ENCODE results near the gene TLE4.

TLE4 gene

DNA sequence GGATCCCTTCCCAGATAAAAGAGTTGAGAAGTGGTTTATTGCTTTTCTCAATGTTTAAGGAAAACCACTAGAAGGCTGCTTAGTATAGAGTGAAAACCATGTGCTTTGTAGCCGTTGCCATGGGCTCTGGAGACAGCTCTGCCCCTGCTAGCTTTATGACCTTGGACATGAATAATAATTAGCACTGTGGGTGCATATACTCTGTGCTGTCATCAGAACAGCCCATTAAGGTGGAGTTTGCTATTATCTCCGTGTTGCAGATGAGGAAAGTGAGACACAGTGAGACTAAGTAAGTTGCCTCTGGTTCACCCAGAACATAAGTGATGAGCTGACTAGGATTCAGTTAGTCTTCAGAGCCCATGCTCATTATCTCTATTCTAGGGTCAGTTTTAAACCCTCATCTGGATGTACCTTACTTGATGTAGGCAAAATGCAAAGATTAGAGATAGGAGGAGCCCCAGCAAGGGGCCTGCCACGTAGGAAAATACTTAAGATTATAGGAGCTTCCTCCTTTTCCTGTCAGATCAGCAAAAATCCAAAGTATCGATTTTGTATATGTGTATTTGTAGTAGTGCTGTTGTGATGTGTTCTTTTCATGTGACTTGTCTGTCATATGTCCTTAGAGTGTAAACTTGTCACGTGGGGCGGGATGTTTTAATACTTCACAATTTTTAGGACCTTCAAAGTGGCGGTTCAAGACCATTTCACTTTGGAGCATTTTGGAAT is 102.5 kb downstream of the TLE4 start:
- TF ChIP-seq ZFX (IDR thresholded peaks at IDR 0.05) = no peak
- TF ChIP-seq, protein P1, sequence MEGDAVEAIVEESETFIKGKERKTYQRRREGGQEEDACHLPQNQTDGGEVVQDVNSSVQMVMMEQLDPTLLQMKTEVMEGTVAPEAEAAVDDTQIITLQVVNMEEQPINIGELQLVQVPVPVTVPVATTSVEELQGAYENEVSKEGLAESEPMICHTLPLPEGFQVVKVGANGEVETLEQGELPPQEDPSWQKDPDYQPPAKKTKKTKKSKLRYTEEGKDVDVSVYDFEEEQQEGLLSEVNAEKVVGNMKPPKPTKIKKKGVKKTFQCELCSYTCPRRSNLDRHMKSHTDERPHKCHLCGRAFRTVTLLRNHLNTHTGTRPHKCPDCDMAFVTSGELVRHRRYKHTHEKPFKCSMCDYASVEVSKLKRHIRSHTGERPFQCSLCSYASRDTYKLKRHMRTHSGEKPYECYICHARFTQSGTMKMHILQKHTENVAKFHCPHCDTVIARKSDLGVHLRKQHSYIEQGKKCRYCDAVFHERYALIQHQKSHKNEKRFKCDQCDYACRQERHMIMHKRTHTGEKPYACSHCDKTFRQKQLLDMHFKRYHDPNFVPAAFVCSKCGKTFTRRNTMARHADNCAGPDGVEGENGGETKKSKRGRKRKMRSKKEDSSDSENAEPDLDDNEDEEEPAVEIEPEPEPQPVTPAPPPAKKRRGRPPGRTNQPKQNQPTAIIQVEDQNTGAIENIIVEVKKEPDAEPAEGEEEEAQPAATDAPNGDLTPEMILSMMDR (conservative IDR thresholded peaks at IDR 0.05) = no peak
- H3K27ac ChIP-seq = no peak overlapping the region

DNA sequence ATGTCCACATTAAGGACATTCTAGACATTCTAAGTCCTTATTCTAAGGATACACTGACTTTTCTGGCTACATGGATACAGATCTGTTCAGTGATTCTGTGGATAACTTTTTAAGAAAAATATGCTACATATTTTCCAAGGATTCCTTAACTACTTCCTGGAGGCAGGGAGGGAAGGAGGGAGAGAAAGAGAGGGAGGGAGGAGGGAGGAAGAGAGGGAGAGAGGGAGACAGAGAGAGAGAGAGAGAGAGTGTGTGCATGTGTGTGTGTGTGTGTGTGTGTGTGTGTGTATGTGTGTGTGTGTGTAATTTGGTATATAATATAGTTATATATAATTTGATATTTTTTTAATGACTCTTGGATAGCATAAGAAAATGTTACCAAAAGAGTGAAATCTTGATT is 109.8 kb downstream of the TLE4 start:
- no peak overlapping the region for H3K27ac ChIP-seq
- TF ChIP-seq, protein P1 (conservative IDR thresholded peaks at IDR 0.05) = no peak
- no peak for TF ChIP-seq ZFX (IDR thresholded peaks at IDR 0.05)

DNA sequence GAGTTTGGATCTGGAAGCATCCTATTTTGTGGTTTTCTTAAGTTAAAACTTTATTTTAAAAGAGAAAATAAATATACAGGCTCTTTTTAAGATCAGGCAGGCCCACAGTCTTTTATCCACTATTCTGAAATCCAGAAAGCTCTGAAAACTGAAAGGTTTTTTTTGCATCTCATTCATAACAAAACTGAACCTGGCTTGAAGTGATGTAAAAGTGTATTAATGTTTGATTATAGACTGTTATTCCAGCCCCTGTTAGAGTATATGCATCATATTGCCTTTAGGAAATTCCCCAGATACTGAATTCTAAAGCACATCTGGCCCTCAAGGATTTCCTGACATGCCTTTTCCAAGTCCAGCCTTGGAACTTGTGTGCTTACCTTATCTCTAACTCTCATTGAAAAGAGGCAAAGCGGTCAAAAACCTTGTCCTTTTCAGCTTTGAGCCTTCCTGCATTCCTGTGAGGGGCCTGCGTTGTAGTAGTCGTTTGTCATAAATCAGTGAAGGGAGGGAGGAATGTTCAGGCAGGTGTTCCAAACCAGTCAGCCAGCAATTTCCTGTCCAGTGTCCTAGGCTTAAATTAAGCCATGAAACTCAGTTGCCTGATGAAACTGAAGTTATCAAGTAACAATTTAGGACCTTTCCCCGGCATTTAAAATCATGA is 110.4 kb downstream of the TLE4 start:
- H3K27ac ChIP-seq = no peak overlapping the region
- TF ChIP-seq ZFX (IDR thresholded peaks at IDR 0.05) = no peak
- TF ChIP-seq, protein P1 (conservative IDR thresholded peaks at IDR 0.05) = no peak

DNA sequence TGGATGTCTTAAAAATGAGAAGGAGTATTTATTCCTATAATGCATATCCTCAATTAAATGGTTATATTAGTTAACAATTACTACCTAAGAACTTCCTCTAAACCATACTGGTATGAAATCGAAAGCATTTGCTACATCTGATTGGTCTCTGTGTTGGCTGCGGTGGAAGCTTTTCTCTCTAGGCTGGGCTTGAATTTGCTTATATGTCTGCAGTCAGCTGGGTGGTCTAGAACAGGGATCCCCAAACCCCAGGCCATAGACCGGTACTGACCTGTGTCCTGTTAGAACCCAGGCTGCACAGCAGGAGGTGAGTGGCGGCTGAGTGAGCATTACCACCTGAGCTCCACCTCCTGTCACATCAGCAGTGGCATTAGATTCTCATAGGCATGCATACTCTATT is 112.3 kb downstream of the TLE4 start:
- H3K27ac ChIP-seq = no peak overlapping the region

DNA sequence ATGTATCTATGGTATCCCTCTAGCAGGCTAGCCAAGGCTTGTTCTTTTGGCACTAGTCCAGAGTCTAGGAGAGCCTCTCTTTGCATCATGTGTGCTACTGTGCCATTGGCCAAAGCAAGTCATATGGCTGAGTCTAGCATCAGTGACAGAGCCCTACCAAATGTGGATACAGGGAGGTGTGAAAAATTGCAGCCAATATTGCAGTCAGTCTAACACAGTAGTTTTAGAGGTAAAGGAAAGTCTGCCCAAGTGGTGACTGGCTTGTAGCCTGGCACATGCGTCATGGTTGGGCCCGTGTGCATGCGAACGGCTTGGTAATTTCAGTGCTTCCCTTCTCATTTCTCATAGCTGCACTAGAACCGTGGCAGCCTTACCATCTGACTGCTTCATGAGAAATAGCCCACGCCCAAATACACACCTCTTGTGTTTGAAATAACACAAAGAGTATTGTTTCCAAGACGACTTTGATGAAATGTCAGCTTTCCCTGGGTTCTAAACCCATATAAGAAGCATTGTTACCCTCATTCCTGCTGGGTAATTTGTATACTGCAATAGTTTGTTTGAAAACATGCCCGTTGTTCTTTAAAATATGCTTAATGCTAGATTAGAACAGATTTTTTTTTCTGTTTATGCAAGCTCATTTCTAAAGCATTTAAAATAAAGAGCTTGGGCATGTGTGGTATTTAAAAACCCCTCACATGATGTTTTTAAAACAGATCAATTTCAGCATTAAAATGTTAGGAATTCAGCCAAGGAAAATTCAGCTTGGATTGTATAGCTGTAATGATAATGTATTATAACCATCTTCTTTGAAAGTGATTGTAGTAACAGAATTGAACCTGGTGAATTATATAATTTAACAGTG is 113.2 kb downstream of the TLE4 start:
- TF ChIP-seq, protein P1 (conservative IDR thresholded peaks at IDR 0.05) = no peak
- TF ChIP-seq ZFX (IDR thresholded peaks at IDR 0.05) = no peak
- no peak overlapping the region for H3K27ac ChIP-seq

More for the DNA sequence above, 112.3 kb downstream of the TLE4 start:
- TF ChIP-seq, protein P1 (conservative IDR thresholded peaks at IDR 0.05) = no peak
- TF ChIP-seq ZFX (IDR thresholded peaks at IDR 0.05) = no peak

DNA sequence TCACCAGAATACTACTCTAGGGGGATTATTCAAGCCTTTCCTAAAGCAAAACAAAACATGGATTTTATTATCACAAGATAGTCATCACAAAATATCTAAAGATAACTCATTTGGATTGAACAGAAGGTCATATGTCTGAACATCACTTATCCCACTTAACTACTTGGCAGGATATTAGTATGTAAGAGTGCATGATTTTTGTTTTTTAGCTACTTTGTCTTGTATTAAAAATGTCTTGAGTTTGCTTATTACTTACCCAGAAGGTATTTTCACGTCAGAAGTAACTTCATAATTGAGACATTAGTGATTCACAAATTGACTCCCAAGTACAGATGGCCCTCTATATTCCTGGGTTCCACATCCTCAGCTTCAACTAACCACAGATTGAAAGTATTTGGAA is 113.8 kb downstream of the TLE4 start:
- H3K27ac ChIP-seq = no peak overlapping the region
- TF ChIP-seq, protein P1 (conservative IDR thresholded peaks at IDR 0.05) = no peak
- TF ChIP-seq ZFX (IDR thresholded peaks at IDR 0.05) = no peak

Measured in C4-2B (cell line).